Upper lobe of left lung (tissue), 6 donors: Measurements from ENCODE around the gene KRTAP20-1. TPM values are rescaled to one million over a fixed set of nuclear protein-coding genes. Genes with fewer than 3 reads are reported as not detected.

Experiments
- ATAC-seq, 2 donors: fragments of 200-7000 bp; cut with Tn5 transposase; one replicate each; pipeline ENCODE4 v1.9.1; 2022; ENCODE audit warnings: mild to moderate bottlenecking in 2 of 2, moderate library complexity in 2 of 2; ENCODE audit not compliant: low FRiP score in 2 of 2
- DNase-seq, 2 donors: peaks; one replicate each; pipeline ENCODE4 v3.0.0-alpha.2; 2019 to 2020
- H3K27ac ChIP-seq, 4 donors: fragments of 200-600 bp; sonication (generic); one replicate each; pipeline ENCODE4 v1.5.1; 2016 to 2019
- H3K27me3 ChIP-seq, 4 donors: fragments of 200-600 bp; sonication (generic); one replicate each; pipeline ENCODE4 v1.5.1; 2017 to 2019
- H3K36me3 ChIP-seq, 4 donors: fragments of 200-600 bp; sonication (generic); one replicate each; pipeline ENCODE4 v1.5.1; 2016 to 2019
- H3K4me1 ChIP-seq, 4 donors: fragments of 200-600 bp; sonication (generic); one replicate each; pipeline ENCODE4 v1.5.1; 2018 to 2019
- H3K4me3 ChIP-seq, 4 donors: fragments of 200-600 bp; sonication (generic); one replicate each; pipeline ENCODE4 v1.5.1; 2017 to 2019; ENCODE audit warnings: mild to moderate bottlenecking in 2 of 4, moderate library complexity in 1 of 4
- H3K9me3 ChIP-seq, 4 donors: fragments of 200-600 bp; sonication (generic); one replicate each; pipeline ENCODE4 v1.5.1; 2018 to 2019
- CTCF ChIP-seq, 6 experiments: fragments of 450-650 bp in 4 of 6; fragments of 200-600 bp in 2 of 6; sonication (generic) in 2 of 6; IDR thresholded peaks; one replicate each; pipeline ENCODE4 v1.5.1; 2016 to 2019; ENCODE audit warnings: antibody characterized with exemption in 6 of 6
- EP300 ChIP-seq, 4 donors: sonication (generic); formaldehyde crosslinking; IDR thresholded peaks; one replicate each; pipeline ENCODE4 v1.5.1; 2017; ENCODE audit warnings: antibody characterized with exemption in 4 of 4, control low read depth in 2 of 4
- POLR2A ChIP-seq, 4 donors: fragments of 450-650 bp; IDR thresholded peaks; one replicate each; pipeline ENCODE4 v1.5.1; 2016 to 2017; ENCODE audit warnings: antibody characterized with exemption in 4 of 4, mild to moderate bottlenecking in 2 of 4
- POLR2AphosphoS5 ChIP-seq, 2 donors: sonication (generic); formaldehyde crosslinking; IDR thresholded peaks; one replicate each; pipeline ENCODE4 v1.5.1; 2017; ENCODE audit warnings: antibody characterized with exemption in 2 of 2
- WGBS, 2 donors: methylation state at CpG; one replicate each; pipeline ENCODE4 v1.1.5; 2017 to 2018; 5-methylcytosine and 5-hydroxymethylcytosine counted together
- total RNA-seq, 6 donors: library from RNA; depleted of rRNA in 4 of 6; stranded (reverse); fragments of >200 nt in 4 of 6; gene quantifications; one replicate each; pipeline versions ENCODE4 v1.1.0 to v1.2.1, GENCODE V29; 2016 to 2021
- donor health status: DM: no; HTN: no; CAD: no; lungs with moderate emphysema.
- donor health status: DM: no; HTN: yes; CAD: no; lungs with severe emphysema.

The KRTAP20-1 gene
- total RNA-seq, 6 donors from 2014 or later, result not detected

GRCh38 chr21:30605968-30606367, 10.3 kb upstream of the KRTAP20-1 start:
- H3K36me3 ChIP-seq, result no peaks in the 10 kb centered on the region
- WGBS, 2 donors, result 93 to 100% methylated on average over 2 of the region's 2 CpGs
- no peak overlapping the region for H3K27ac ChIP-seq
- TF ChIP-seq POLR2A (IDR thresholded peaks at IDR 0.05), result no peak
- no peak for TF ChIP-seq POLR2AphosphoS5 (IDR thresholded peaks at IDR 0.05)
- TF ChIP-seq EP300 (IDR thresholded peaks at IDR 0.05), result no peak
- no peak for TF ChIP-seq CTCF (IDR thresholded peaks at IDR 0.05)
- H3K4me1 ChIP-seq, result no peaks in the 10 kb centered on the region
- DNase-seq, result no peak
- no peaks in the 10 kb centered on the region for H3K27me3 ChIP-seq
- no peak overlapping the region for H3K4me3 ChIP-seq
- no peak for ATAC-seq
- H3K9me3 ChIP-seq, result no peaks in the 10 kb centered on the region

GRCh38 chr21:30612132-30612531, 4.1 kb upstream of the KRTAP20-1 start:
- no peaks in the 10 kb centered on the region for H3K4me1 ChIP-seq
- DNase-seq (no peak), ATAC-seq (no peak)
- TF ChIP-seq EP300 (IDR thresholded peaks at IDR 0.05), result no peak
- no peaks in the 10 kb centered on the region for H3K27me3 ChIP-seq
- no peaks in the 10 kb centered on the region for H3K9me3 ChIP-seq
- no peak overlapping the region for H3K27ac ChIP-seq
- WGBS, 2 donors, result 74 to 77% methylated on average over 2 of the region's 2 CpGs
- no peak overlapping the region for H3K4me3 ChIP-seq
- H3K36me3 ChIP-seq, result no peaks in the 10 kb centered on the region

- 67 to 81% methylated on average over 2 of the region's 2 CpGs for WGBS, 2 donors
- Histone ChIP-seq H3K9me3 (no peaks in the 10 kb centered on the region), H3K27ac (no peak within 1 kb of the TSS), H3K4me1 (no peaks in the 10 kb centered on the region), H3K27me3 (no peaks in the 10 kb centered on the region), H3K4me3 (no peak within 1 kb of the TSS), H3K36me3 (no peaks in the 10 kb centered on the region)
- TF ChIP-seq EP300 (IDR thresholded peaks at IDR 0.05), result no peak
- no peak for TF ChIP-seq POLR2AphosphoS5 (IDR thresholded peaks at IDR 0.05)
- TF ChIP-seq POLR2A (IDR thresholded peaks at IDR 0.05), result no peak
- no peak for TF ChIP-seq CTCF (IDR thresholded peaks at IDR 0.05)
- DNase-seq, result no peak
- no peak for ATAC-seq
Measured at GRCh38 chr21:30613836-30614235, 2.4 kb upstream of the KRTAP20-1 start, which contains the start of gene KRTAP6-1. Gene KRTAP6-1, minus strand, starts transcription at chr21:30613930. Its CDS starts 26 bp downstream, at chr21:30613904.

GRCh38 chr21:30615199-30615598, 1.0 kb upstream of the KRTAP20-1 start:
- no peak overlapping the region for H3K27ac ChIP-seq
- TF ChIP-seq POLR2A (IDR thresholded peaks at IDR 0.05) (no peak), POLR2AphosphoS5 (IDR thresholded peaks at IDR 0.05) (no peak), CTCF (IDR thresholded peaks at IDR 0.05) (no peak), EP300 (IDR thresholded peaks at IDR 0.05) (no peak)
- no peaks in the 10 kb centered on the region for H3K27me3 ChIP-seq
- no peaks in the 10 kb centered on the region for H3K4me1 ChIP-seq
- DNase-seq (no peak), ATAC-seq (no peak)
- no peaks in the 10 kb centered on the region for H3K9me3 ChIP-seq
- no peak overlapping the region for H3K4me3 ChIP-seq
- H3K36me3 ChIP-seq, result no peaks in the 10 kb centered on the region

- Histone ChIP-seq H3K27me3 (no peaks in the 10 kb centered on the region), H3K4me3 (no peak overlapping the region), H3K9me3 (no peaks in the 10 kb centered on the region), H3K27ac (no peak overlapping the region), H3K4me1 (no peaks in the 10 kb centered on the region), H3K36me3 (no peaks in the 10 kb centered on the region)
- TF ChIP-seq CTCF (IDR thresholded peaks at IDR 0.05), result no peak
- TF ChIP-seq POLR2A (IDR thresholded peaks at IDR 0.05), result no peak
- no peak for TF ChIP-seq POLR2AphosphoS5 (IDR thresholded peaks at IDR 0.05)
- no peak for TF ChIP-seq EP300 (IDR thresholded peaks at IDR 0.05)
- ATAC-seq (no peak), DNase-seq (no peak)
Measured at GRCh38 chr21:30620080-30620479, 3.9 kb downstream of the KRTAP20-1 start.
